GM21723 (cell line): ENCODE measurements around the gene FUS.
"Not testable (repeated sequence)": the region's sequence is repeated elsewhere in the genome, so short reads cannot be mapped to it uniquely, and the experiment has no call there.

Source experiments
- ATAC-seq: cut with Tn5 transposase; IDR thresholded peaks from one replicate; pipeline ENCODE4 v1.9.1; 2021; ENCODE audit warnings: mild to moderate bottlenecking, moderate library complexity; ENCODE audit not compliant: unreplicated experiment

Gene FUS

DNA sequence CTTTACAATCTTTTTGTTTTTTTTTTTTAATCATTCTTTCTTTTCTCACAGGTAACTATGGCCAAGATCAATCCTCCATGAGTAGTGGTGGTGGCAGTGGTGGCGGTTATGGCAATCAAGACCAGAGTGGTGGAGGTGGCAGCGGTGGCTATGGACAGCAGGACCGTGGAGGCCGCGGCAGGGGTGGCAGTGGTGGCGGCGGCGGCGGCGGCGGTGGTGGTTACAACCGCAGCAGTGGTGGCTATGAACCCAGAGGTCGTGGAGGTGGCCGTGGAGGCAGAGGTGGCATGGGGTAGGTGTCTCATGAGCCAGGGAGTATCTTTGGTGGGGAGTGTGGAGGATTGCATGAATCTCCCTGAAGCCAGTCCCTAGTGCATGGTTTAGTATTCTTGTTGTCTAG is 4.9 kb downstream of the FUS start:
- ATAC-seq: no peak

DNA sequence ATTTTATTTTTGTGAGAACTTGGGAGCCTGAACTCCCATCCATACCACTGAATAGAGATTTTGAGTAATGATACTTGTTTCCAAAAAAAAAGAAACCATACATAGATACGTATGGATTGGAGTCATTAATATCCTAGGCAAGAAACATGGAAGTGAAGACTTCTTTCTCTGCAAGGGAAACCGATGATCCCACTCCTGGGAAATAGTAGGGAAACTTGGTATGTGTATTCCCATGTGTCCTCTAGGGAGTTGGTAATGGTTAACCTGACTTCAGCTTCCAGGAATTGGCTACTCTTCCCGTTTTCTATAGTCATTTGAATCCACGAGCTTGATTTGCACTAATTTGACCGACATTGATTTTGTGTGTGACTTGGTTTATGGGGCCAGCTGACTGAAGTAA is 5.4 kb downstream of the FUS start:
- no peak for ATAC-seq

DNA sequence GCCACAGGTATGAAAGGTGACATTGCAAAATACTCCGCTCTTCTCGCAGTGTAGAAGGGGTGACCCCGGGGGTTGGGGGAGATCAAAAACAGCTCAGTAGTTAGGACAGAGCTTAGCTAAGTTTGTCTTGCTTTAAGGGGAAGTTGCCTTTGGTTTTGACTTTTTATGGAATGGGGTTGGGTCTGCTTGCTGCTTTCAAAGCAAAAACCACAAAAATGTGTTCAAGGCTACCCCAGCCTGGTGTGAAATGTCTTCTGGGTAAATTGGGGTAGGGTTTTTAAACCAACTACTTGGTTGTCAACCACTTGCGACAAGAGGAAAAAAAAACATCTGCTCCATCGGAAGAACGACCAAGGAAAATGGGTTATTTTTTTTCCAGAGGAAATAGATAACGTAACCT is 6.2 kb downstream of the FUS start:
- no peak for ATAC-seq

DNA sequence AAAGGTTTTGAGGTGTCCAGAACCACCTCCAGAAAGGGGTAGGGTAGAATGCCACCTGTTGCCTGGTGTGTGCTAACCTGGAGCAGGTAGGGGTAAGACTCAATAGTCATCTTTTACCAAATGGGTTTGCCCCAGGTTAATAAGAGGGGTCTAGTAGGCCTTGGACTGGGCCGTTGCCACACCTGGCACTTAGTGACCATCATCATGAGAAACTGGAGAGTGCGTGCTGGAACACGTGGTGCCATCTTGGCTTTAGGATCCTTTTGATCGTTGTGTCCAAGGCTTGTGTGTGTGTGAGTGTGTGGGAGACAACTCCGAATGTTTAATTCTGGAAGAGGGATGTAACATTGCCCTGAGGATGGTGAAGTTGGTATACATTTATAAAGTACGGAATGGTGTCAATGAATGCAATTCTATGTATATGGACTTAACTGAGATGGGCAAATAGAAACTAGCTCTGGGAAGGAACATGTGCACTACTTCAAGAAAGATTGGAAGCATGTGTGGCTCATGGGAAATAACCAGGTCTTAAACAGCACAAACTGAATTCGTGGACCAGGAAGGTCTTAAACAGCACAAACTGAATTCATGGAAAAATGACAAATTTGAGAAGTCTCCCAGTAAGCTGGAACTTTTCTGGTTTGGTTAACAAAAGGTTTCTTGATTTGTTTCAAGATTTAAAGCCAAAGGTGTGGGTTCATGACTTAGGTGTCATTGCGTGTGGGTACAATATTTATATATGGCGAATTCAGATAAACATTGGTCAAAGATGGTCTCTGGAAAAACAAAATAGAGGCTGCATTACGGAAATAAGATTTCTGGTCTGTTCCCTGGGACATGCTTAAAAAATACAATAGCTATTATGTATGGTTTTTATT is 7.2 kb downstream of the FUS start:
- ATAC-seq: no peak

DNA sequence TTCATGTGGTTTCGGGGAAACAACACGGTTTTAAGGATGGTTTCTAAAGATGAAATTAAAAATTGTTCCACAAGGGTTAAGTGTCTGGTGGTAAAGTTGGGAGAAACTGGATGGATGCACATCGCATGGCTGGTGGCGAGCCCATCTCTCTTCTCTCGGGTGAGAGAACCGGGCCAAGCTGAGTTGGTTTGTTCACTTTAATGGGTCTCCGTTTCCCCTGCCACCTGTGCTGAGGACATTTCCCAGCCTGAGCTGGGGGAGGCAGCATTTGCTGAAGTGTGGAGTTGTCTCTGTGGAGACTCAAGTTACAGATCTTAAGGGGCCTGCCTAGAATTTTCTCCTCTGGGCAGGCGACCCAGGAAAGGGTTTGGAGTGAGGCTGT is 7.9 kb downstream of the FUS start:
- no peak for ATAC-seq

DNA sequence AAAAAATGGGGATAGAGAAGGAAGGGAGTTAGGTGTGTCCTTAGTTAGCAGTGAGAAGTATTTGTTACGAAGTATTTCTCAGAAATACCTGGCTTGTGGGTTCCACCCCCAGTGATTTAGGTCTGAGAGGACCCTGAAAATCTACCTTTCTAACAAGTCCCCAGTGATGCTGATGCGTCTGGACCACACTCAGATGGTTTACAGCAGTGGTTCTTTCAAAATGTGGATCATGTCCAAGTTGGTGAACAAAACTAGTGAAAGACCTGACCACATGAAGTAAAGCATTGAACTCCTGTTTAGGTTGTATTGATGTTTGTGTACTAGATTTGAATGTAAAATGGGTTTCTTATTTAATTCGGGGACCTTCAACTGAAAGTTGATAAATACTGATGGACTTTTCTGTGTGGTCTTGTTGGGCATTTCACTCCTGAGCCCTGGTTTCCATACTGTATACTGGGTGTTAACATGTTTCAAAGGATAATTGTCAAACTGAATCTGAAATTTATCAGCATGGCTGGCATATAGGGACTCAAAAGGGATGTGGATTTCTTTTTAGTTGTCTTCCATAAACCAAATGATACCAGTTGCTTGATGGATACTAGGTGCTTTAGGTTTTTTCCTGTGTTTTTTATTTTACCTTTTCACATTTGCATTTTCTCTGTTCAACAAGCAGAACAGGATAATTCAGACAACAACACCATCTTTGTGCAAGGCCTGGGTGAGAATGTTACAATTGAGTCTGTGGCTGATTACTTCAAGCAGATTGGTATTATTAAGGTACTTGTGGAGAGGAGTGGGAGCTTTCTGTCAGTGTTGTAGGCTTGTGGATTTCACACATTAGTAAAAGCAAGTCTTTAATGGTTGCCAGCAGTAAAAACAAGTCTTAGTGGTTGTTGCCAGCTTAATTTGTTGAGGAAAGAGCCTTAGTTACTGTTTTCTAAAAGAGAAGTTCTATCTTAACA is 8.8 kb downstream of the FUS start:
- ATAC-seq: no peak

DNA sequence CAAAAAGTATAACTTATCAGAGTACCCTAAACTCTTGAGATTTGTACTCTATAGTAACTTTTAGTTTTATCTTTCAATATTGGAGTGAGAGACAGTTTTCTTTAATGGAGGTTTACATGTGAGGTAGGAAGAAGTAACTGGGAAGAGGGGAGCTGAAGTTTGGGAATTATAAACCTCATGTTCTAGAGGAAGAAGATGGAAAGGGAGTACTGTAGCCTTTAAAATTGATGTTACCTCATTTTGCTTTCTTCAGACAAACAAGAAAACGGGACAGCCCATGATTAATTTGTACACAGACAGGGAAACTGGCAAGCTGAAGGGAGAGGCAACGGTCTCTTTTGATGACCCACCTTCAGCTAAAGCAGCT is 9.5 kb downstream of the FUS start:
- no peak for ATAC-seq

DNA sequence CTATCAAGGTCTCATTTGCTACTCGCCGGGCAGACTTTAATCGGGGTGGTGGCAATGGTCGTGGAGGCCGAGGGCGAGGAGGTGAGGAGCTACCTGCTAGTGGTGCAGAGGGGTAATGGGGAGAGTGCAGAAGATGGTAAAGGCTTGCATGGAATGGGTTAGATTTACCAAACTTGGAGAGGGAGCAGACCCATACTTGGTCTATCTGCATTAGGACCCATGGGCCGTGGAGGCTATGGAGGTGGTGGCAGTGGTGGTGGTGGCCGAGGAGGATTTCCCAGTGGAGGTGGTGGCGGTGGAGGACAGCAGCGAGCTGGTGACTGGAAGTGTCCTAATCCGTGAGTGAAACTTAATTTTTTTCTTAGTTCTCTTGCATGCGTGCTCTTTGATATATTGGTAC is 10.1 kb downstream of the FUS start:
- ATAC-seq: no peak

DNA sequence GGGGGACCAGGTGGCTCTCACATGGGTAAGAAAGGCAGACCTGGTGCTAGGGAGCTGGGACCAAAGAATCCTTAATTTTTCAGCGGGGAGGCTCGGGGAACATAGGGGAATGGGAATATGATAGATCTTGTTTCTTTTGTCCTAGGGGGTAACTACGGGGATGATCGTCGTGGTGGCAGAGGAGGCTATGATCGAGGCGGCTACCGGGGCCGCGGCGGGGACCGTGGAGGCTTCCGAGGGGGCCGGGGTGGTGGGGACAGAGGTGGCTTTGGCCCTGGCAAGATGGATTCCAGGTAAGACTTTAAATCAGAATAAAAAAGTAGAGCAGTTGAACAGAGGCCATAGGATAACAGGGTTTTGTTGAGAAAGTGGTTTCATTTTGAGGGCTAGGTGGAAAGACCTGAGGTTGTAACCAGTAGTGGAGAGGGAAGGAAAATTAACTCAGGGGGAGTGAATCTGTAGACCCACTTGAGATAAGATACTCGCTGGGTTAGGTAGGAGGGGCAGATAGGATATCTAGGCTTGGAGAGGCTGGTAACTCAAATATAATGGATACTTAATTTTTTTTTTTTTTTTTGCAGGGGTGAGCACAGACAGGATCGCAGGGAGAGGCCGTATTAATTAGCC is 11.0 kb downstream of the FUS start:
- no peak for ATAC-seq

DNA sequence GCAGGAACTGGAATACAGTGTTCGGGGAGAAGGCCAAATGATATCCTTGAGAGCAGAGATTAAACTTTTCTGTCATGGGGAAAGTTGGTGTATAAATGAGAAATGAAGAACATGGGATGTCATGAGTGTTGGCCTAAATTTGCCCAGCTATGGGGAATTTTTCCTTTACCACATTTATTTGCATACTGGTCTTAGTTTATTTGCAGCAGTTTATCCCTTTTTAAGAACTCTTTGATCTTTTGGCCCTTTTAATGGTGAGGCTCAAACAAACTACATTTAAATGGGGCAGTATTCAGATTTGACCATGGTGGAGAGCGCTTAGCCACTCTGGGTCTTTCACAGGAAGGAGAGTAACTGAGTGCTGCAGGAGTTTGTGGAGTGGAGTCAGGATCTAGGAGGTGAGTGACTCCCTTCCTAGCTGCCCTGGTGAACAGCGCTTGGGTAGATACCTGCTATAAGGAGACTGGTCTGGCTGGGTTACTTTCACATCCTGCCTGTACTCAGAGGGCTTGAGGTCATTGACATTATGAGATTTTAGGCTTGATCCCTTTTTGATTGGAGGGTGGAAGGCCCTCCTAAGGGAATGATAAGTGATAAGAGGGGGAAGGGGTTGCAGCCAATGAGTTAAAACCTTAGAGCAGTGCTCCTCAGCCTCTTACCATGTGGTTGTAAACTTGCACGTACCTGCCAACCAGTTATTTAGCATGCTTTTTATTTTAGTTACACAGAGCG is 11.9 kb downstream of the FUS start:
- ATAC-seq: no peak

DNA sequence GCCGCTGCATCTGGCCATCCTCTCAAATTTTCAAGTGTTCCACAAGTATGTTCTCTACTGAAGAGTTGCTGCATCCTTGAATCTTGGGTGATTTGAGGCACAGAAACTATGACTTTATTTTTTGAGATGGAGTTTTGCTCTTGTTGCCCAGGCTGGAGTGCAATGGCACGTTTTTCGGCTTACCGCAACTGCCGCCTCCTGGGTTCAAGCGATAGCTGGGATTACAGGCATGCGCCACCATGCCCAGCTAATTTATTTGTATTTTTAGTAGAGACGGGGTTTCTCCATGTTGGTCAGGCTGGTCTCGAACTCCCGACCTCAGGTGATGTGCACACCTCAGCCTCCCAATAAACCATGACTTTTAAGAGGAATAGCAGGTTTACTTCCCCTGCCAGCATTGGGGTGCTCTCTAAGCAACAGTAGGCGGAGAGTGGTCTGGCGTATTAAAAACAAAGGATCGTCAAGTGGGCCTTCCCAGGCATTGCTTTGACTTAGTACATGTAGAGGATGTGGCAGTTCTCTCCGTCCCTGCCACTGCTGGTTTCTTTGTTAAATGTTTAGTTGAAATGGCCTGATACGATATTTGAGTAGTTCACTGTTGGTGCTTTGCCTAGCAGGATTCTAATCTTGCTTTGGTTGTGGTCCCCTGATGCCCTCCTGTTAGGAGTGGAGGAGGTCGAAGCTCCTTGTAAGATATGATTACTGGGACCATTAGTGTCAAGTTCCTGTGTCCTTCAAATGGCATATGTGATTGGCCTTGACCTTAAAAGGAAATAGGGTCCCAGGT is 13.1 kb downstream of the FUS start:
- ATAC-seq: no peak

DNA sequence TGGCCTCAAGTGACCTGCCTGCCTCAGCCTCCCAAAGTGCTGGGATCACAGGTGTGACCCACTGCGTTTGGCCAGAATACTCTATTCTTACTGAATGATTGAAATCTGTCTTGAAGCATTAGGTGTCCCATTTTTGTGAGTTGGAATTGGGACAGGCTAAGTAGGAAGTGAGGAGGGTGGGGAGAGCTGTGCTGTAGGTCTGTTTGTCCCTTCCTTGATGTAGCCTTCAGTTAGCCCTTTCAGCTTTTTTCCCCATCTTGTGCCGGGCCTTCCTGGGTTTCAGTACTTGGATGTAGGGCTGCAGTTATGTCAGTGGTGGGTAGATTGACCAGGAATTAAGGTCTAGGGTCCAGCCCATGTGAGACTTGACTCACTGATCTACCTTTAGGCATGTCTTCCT is 13.9 kb downstream of the FUS start:
- ATAC-seq: no peak

DNA sequence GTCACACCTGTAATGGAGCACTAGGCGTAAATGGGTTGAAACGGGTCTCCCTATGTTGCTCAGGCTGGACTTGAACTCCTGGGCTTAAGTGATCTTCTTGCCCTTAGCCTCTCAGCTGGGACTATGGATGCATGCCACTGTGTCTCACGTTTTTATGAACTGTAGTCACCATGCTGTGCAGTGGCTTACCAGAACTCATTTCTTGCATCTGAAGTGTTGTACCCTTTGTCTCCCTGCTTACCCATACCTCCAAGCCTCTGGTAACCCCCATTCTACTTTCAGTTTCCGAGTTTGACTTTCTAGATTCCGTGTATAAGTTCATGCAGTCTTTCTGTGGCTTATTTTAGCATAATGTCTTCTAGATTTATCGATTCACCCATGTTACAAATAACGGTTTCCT is 15.0 kb downstream of the FUS start:
- ATAC-seq: peak; percentile 68

DNA sequence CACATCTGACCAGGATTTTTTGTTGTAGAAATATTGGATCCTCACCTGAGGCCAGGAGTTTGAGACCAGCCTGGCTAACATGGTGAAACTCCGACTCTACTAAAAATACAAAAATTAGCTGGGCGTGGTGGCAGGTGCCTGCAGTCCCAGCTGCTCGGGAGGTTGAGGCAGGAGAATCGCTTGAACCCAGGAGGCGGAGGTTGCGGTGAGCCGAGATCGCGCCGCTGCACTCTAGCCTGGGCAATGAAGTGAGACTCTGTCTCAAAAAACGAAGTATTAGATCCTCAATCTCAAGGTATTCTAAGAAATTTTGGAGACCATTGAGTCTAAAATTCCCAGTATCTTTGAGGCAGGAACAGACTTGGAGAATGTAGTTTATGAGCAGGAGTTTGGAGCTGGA is 15.9 kb downstream of the FUS start:
- ATAC-seq: not testable (repeated sequence)

DNA sequence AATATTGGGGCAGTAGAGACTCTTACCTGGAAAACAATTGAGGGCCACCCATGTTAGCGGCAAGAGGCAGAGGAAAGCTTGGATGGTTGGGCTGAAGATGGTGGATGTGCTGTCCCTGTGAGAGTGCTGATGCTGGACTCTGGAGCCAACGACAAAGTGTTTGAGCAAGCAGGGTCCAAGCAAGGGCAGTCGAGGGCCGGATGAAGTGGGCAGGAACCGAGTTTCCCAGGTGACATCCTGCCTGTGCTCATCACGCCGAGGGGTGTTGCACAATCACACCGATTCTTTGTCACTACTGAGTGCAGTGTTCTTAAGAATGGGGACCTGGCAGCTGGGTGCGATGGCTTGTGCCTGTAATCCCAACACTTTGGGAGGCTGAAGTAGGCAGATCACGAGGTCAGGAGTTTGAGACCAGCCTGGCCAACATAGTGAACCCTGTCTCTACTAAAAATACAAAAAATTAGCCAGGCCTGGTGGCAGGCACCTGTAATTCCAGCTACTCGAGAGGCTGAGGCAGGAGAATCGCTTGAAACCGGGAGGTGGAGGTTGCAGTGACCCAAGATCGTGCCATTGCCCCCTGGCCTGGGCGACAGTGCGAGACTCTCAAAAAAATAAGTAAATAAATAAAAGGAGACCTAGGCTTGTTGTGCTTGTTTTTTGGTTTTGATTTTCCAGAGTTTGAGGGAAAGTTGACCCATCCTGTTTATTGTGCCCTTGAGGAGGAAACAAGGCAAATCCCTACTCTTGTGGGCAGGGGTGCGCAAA is 16.6 kb downstream of the FUS start:
- no peak for ATAC-seq

DNA sequence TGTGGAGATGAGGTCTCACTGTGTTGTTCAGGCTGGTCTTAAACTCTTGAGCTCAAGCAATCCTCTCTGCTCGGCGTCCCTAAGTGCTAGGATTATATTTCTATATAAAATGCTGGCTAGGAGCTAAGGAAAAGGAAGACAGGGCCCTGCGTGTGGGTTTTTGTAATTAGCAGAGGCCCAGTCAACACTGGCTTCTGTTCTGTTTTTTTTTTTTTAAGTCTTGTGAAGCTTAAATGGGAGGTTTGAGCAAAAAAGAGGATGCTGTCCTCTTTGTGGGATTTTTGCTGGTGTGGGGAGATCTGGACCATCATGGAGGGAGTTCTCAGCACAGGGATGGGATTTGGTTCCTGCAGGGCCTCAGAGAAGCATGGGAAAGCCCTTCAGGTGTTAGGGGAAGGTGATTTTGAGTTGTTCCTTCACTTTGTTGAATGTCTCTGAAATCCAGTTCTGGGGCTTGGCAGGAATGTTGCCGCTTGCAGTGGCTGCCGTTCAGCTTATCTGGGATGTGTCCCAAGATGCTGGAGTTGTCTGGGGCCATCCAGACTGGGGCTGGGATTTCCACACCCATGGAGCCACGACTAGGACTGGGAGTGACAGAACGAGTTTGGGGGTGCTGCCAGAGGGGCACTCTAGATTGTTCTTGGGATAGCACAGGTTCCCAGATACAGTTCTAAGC is 18.4 kb downstream of the FUS start:
- ATAC-seq: no peak

DNA sequence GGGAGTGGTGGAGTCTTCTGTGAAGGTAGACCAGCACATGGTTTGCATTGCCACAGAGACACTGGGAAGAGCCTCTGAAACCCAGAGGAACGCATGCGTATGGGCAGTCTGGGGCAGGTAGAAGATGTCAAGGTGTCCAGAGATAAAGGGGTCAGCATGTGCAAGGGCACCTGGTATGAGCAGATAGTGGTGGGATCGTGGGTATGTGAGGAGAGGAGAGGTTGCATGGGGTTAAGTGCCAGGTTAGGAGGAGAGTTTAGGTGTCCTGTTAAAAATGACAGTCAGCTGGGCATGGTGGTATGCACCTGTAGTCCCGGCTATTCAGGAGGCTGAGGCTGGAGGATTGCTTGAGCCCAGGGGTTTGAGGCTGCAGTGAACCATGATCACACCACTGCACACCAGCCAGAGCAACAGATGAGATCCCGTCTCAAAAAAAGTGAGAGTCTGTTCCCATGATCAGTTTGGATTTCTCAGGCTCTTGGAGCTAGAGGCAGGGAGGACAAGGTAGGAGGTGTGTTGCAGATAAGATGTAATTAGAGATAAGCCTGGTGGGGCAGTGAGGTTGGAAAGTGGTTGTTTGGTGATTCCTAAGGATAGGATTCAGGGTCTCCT is 19.6 kb downstream of the FUS start:
- ATAC-seq: no peak

DNA sequence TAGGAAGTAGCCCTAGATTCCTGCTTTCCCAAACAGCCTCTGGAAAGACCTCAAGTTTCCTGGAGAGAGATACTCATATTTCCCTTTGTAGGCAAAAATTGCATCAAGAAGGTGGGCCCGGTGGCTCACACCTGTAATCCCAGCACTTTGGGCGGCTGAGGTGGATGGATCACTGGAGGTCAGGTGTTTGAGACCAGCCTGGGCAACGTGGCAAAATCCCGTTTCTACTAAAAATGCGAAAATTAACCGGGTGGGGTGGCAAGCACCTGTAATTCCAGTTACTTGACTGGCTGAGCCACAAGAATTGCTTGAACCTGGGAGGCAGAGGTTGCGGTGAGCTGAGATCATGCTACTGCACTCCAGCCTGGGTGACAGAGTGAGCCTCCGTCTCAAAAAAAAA is 20.2 kb downstream of the FUS start:
- not testable (repeated sequence) for ATAC-seq
